Measurements from ENCODE around the gene ZFHX3. TPM values are rescaled to one million over a fixed set of nuclear protein-coding genes. Genes with fewer than 3 reads are reported as not detected.

The ZFHX3 gene
- total RNA-seq, 1 donor from 2014 or later = 68.1 TPM

GRCh38 chr16:73032541-73033270, 15.2 kb downstream of the ZFHX3 start:
- no peaks in the 10 kb centered on the region for H3K27me3 Mint-ChIP-seq (ENCODE audit: low read depth)
- H3K27ac Mint-ChIP-seq = peak overlapping the region; percentile 100
- H3K36me3 Mint-ChIP-seq = no peaks in the 10 kb centered on the region
- peak overlapping the region; percentile 42 for H3K4me3 Mint-ChIP-seq
- no peaks in the 10 kb centered on the region for H3K9me3 Mint-ChIP-seq
- DNase-seq (ENCODE audit: low spot score in 2 of 2, unreplicated experiment in 2 of 2) = no peak
- H3K4me1 Mint-ChIP-seq = peaks cover 94% of the 10 kb centered on the region
- TF ChIP-seq CTCF (IDR thresholded peaks at IDR 0.05; ENCODE audit: unreplicated experiment) = no peak

- Mint-ChIP-seq H3K9me3 (no peaks in the 10 kb centered on the region), H3K4me1 (peaks cover 94% of the 10 kb centered on the region), H3K36me3 (no peaks in the 10 kb centered on the region), H3K27me3 (ENCODE audit: low read depth) (no peaks in the 10 kb centered on the region), H3K4me3 (peak overlapping the region; percentile 42), H3K27ac (peak overlapping the region; percentile 100)
- no peak for TF ChIP-seq CTCF (IDR thresholded peaks at IDR 0.05; ENCODE audit: unreplicated experiment)
- no peak for DNase-seq (ENCODE audit: low spot score in 2 of 2, unreplicated experiment in 2 of 2)
These were observed 15.9 kb downstream of the ZFHX3 start for GRCh38 chr16:73031984-73032383.

- peak overlapping the region; percentile 100 for H3K27ac Mint-ChIP-seq
- no peak for DNase-seq (ENCODE audit: low spot score in 2 of 2, unreplicated experiment in 2 of 2)
- H3K36me3 Mint-ChIP-seq = no peaks in the 10 kb centered on the region
- H3K9me3 Mint-ChIP-seq = no peaks in the 10 kb centered on the region
- TF ChIP-seq CTCF (IDR thresholded peaks at IDR 0.05; ENCODE audit: unreplicated experiment) = no peak
- H3K4me3 Mint-ChIP-seq = peak overlapping the region; percentile 42
- peaks cover 93% of the 10 kb centered on the region for H3K4me1 Mint-ChIP-seq
- H3K27me3 Mint-ChIP-seq (ENCODE audit: low read depth) = no peaks in the 10 kb centered on the region
These were observed 16.6 kb downstream of the ZFHX3 start for GRCh38 chr16:73031155-73031866.

- H3K27me3 Mint-ChIP-seq (ENCODE audit: low read depth) = no peaks in the 10 kb centered on the region
- DNase-seq (ENCODE audit: low spot score in 2 of 2, unreplicated experiment in 2 of 2) = no peak
- H3K4me1 Mint-ChIP-seq = peaks cover 90% of the 10 kb centered on the region
- H3K4me3 Mint-ChIP-seq = no peak overlapping the region
- H3K36me3 Mint-ChIP-seq = no peaks in the 10 kb centered on the region
- no peaks in the 10 kb centered on the region for H3K9me3 Mint-ChIP-seq
- TF ChIP-seq CTCF (IDR thresholded peaks at IDR 0.05; ENCODE audit: unreplicated experiment) = no peak
- H3K27ac Mint-ChIP-seq = peak overlapping the region; percentile 41
These were observed 19.1 kb downstream of the ZFHX3 start for GRCh38 chr16:73028721-73029361.

GRCh38 chr16:73028263-73028662, 19.7 kb downstream of the ZFHX3 start:
- no peak overlapping the region for H3K4me3 Mint-ChIP-seq
- peaks cover 91% of the 10 kb centered on the region for H3K4me1 Mint-ChIP-seq

More at GRCh38 chr16:73028263-73028662, 19.7 kb downstream of the ZFHX3 start:
- no peak for DNase-seq (ENCODE audit: low spot score in 2 of 2, unreplicated experiment in 2 of 2)
- H3K36me3 Mint-ChIP-seq = no peaks in the 10 kb centered on the region
- TF ChIP-seq CTCF (IDR thresholded peaks at IDR 0.05; ENCODE audit: unreplicated experiment) = no peak
- H3K9me3 Mint-ChIP-seq = no peaks in the 10 kb centered on the region
- H3K27ac Mint-ChIP-seq = peak overlapping the region; percentile 86
- no peaks in the 10 kb centered on the region for H3K27me3 Mint-ChIP-seq (ENCODE audit: low read depth)

All from mesothelial cell of epicardium (in vitro differentiated cells).